ENCODE data around the gene MACROD2.
"Not testable (repeated sequence)": the region's sequence is repeated elsewhere in the genome, so short reads cannot be mapped to it uniquely, and the experiment has no call there.

The MACROD2 gene

DNA sequence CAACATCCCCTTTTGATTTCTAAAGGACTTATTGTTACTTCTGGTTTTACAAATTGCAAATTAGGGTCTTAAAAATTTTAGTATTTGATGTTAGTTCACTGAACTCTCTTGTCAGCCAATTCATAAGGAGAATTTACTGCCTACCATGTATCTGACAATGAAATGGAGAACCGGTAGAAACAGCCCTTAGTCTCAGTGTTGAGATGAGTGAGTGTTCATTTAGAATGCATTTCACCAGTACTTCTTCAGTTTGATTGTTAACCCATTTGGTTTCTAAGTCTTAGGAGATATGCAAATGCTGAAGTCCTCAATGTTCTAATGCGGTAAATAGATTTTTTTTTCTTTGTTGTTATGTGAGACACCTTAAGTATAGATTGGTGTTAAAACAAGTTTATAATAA lies 958.4 kb downstream of the MACROD2 start:
- DNase-seq (ENCODE audit: low spot score), result no peak

DNA sequence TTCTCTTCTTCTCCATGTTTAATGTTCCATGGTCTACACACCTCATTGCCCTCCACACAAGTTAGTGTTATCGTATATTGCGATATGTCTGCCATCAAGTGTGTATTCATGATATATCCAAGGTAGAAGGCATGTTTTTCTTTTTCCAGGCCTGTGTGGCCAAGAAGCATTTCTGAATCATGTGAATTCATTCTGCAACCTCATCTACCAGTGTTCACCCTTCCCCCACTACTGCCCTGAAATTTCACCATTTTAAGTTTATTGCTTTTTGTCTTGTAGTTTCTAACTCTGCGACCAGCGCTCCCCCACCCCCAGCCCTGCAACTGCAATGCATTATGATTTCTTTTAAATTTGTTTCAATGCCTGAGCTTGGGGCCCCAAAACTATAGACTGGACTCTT lies 960.1 kb downstream of the MACROD2 start:
- no peak for DNase-seq (ENCODE audit: low spot score)

DNA sequence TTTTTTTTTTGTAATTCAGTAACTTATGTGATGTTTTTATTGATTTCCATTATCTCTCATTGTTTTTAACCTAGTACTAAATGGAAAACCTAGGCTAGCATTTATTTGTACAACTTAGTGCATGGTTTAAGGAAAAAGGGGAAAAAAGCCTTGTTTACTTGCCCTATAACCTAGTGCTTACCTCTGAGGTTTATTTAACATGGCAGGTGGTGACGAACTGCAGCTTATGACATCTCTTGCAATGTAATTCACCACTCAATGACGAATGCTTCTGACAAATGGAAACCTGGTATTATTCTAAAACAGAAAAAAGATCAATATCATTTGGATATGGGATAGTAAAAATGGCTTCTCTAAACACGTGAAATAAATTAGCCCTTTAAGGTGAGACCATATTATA lies 960.7 kb downstream of the MACROD2 start:
- no peak for DNase-seq (ENCODE audit: low spot score)

DNA sequence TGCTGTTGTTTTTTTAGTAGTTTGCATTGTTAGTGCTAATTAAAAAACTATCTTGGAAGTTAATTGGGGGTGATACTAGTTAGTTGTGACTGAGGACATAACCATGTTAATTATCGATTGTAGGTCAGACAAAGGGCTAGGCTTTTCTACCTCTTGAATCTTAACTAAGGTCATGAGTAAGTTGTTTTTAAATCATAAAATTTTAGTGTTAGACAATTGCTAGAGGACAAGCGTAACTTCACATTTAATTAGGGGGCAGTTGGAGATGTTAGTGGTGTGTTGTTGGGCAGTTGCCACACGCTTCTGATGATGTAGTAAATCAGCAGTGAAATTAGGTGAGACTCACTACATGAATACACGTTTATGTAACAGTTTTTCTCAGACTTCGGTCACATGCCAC lies 961.2 kb downstream of the MACROD2 start:
- DNase-seq (ENCODE audit: low spot score), result no peak

DNA sequence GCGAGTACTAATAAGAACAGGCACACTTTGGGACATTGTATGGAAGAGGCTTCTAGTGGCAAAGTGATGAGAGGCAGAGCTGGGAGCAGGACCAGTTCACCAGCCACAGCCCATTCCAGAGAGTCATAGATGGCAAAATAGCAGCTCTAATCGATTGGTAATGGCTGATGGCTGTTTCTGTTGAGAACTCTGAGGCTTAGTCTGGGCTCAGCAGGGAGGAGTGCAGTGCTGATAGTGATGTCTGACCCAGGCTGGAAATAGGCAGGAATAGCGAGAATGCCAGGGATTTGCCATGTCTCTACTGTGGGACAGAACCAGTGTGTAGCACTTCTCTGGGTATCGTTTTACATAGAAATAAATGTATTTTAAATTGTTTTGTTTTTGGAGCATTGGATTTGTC lies 962.1 kb downstream of the MACROD2 start:
- no peak for DNase-seq (ENCODE audit: low spot score)

DNA sequence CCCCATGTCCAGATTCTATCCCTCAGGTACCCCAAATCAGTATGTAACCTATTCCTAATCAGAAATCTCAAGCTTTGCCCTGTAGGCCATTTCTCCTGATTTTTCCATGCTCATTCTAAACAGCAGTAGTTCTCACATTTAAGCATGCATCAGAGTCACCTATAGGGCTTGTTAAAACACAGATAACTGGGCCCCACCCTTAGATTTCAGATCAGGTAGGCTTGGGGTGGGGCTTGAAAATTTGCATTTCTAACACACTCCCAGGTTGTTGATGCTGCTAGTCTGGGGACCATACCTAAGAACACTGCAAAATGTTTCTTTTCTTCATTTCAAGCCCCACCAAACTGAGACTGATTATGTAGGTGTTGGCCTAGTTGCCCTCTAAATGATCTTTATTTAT lies 963.3 kb downstream of the MACROD2 start:
- DNase-seq (ENCODE audit: low spot score), result no peak

DNA sequence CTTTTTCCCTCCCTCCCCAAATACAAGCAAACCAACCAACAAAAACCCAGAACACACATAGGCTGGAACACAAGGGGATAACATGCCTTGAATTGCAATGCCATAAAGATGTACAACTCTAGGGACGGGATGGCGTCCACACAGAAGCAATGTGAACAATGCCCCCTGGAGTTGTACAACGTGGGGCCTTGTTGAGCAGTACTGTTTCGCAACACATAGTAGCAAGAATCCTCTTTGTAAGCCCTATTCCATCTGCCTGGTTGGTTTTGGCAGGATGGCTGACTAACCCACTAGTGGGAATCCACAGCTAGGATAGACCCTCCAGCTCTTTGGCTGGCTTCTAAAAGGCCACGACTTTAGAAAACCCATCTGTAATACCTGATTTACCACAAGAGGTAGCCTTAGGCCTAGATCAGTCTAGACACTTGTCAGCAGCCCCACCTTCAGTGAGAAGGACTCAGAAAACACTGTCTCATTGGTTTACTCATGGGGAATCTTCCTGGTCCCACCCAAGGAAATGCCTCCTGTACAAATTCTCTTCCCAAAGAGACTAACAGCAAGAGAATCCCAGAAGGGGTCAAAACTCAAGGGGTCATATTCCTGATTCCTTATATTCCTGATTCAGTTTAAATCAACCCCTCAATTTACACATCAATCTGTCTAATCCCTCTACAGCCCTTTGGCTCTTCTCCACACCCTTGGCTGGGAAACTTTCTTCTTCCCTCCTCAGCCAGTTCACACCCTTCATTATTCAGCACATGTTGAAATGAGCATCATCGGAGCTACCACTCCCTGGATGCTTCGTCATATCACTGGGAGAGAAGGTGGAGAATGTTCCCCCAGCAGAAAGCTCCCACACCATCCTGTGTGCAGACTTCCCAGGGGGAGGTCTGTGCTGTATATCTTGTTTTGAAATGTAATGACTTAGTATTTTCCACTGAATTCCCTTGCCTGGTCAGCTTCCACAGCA lies 964.5 kb downstream of the MACROD2 start:
- DNase-seq (ENCODE audit: low spot score), result no peak

DNA sequence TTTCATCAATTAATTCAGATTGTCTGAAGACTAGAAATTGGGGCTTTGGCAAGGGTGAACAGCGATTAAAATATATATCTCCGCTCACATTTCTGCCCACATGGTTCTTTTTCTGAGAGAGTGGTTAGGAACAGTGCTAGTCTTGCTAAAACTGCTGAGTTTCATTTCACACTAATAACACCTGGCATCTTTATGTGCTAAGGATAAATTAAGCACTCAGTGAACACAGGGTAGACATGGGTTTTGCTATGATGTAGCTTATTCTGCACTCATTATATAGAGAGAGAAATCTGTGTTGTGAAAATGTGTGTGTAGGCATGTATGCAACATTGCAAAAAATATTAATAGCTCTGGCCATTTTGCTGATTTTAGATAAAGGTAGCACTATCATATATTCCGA lies 965.5 kb downstream of the MACROD2 start:
- no peak for DNase-seq (ENCODE audit: low spot score)

DNA sequence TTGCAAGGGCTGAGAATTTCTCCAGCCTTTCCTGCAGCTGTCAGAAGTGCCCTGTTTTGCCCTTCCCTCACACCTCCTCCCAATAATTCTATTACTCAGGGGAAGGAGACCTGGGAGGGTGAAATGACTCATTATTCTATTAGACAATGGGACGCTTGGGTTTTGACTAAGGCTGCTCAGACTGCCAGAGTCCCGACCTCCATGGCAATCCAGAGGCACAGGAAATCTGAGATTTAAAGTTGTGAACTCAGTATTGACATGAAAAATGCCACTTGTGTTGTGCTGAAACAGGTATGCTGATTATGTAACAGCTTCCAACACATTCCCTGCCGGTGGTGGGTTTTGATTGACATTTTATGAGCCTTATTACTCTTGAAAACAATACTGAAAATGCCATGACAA lies 967.9 kb downstream of the MACROD2 start:
- DNase-seq (ENCODE audit: low spot score), result no peak

DNA sequence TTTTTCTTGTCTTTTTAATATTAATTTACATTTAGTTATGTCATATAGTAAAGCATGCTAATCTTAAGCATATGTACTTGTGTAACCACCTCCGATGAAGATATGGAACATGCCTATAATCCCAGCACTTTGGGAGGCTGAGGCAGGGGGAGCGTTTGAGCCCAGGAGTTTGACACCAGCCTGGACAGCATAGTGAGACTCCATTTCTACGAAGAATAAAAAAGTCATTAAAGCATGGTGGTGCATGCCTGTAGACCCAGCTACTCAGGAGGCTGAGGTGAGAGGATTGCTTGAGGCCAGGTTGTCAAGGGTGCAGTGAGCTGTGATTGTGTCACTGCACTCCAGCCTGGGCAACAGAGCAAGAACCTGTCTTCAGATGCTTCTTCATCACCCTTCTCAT lies 970.9 kb downstream of the MACROD2 start:
- DNase-seq (ENCODE audit: low spot score), result no peak

DNA sequence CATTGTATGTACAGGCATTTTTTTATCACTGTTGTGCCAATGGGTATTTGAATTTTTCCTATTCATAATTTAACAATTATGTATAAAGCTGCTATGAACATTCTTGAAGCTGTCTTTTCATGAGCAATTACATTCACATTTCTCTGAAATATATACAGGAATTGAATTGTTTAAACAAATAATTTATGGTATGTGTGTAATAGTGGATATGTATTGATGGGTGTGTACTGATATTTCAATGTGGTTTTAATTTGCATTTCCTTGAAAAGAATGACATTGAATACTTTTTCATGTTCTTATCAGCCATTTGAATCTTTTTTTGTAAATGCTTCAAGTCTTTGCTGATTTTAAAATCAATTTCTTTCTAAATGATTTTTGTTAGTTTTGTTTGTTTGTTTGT lies 971.5 kb downstream of the MACROD2 start:
- DNase-seq (ENCODE audit: low spot score), result no peak

DNA sequence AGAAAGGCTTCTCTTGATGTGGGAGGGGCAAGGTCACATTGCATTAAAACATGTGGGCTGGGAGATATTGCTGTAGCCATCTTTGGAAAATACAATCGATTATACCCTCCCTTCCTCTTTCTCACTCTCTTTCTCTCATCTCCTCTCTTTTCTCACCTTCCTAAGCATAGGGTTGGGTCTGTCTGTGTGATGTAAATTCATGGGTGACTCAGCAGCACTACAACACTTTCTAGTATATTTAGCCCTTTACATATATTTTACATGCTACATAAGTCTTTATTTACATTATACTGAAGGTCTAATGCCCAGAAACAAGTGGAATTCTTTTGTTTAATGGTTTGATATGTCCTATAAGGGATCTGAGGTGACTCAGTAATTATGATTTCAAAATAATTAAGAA lies 976.9 kb downstream of the MACROD2 start:
- no peak for DNase-seq (ENCODE audit: low spot score)

DNA sequence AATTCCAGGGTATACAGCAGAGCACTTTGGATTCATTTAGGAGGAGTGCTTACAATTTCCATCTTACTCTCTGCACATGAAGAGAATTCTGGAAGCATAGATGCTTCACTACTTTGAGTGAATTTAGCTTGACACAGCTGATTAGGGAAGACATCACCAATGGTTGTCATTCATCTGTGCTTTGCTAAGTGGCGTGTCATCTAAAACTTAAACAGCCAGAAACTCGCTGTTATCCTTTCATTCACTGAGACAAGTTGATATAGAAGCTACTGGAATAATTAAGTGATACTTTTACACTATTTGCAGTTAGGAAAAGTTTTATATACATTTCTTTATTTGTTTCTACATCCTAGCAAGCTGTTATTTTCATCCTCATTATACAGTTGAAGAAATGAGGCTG lies 977.4 kb downstream of the MACROD2 start:
- DNase-seq (ENCODE audit: low spot score), result no peak

DNA sequence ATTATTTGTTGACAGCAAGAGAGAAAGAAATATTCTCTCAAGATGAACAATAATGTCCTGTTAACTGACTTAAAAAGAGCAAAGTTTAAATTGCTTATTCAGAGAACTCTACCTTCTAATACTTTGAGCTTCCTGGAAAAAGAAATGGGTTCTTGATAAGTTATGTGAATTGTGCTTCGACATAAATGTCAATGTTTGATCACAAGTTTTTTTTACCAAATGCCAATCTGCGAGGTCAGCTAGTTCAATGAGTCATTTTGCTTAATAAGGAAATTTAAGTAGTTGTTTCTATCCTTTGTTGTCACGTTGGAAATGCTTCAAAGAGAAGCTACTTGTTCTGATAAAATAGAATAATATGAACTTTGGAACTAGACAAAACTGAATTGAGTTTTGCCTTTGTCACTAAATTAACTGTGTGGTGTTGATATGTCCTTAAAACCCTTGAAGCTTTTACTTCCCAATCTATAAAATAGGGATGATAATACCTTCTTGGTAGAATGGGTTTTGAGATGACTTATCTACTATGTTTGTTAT lies 984.2 kb downstream of the MACROD2 start:
- DNase-seq (ENCODE audit: low spot score), result no peak

DNA sequence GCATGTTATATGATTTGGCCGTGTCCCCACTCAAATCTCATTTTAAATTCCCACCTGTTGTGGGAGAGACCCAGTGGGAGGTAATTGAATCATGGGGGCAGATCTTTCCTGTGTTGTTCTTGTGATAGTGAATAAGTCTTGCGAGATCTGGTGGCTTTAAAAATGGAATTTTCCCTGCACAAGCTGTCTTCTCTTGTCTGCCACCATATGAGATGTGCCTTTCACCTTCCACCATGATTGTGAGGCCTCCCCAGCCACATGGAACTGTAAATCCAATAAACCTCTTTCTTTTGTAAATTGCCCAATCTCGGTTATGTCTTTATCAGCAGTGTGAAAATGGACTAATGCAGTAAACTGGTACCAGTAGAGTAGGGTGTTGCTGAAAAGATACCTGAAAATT lies 986.2 kb downstream of the MACROD2 start:
- not testable (repeated sequence) for DNase-seq (ENCODE audit: low spot score)

DNA sequence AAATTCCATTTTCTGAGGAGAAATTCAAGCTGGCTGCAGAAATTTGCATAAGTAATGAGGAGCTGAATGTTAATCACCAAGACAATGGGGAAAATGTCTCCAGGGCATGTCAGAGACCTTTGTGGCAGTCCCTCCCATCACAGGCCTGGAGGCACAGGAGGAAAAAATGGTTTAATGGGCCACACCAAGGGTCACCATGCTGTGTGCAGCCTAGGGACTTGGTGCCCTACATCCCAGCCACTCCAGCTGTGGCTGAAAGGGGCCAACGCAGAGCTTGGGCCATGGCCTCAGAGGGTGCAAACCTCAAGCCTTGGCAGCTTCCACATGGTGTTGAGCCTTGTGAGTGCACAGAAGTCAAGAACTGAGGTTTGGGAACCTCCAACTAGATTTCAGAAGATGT lies 987.0 kb downstream of the MACROD2 start:
- not testable (repeated sequence) for DNase-seq (ENCODE audit: low spot score)

DNA sequence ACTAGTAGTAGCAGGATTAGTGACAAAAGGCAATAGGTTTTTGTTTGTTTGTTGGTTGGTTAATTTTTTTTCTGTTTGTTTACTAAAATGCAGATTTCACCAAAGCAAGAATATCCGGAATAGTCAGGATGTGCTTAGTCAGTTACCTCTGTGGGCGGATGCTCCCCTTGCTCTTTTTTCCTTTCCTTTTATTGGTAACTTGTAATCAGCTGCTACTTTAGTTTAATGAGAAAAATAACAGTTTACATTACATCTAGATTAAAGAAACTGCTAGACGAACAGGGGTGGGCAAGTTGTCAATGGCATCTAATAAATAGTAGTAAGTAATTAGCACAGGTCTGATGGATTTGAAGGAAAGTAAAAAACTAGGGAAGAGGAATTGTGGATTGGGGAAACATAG lies 989.0 kb downstream of the MACROD2 start:
- no peak for DNase-seq (ENCODE audit: low spot score)

DNA sequence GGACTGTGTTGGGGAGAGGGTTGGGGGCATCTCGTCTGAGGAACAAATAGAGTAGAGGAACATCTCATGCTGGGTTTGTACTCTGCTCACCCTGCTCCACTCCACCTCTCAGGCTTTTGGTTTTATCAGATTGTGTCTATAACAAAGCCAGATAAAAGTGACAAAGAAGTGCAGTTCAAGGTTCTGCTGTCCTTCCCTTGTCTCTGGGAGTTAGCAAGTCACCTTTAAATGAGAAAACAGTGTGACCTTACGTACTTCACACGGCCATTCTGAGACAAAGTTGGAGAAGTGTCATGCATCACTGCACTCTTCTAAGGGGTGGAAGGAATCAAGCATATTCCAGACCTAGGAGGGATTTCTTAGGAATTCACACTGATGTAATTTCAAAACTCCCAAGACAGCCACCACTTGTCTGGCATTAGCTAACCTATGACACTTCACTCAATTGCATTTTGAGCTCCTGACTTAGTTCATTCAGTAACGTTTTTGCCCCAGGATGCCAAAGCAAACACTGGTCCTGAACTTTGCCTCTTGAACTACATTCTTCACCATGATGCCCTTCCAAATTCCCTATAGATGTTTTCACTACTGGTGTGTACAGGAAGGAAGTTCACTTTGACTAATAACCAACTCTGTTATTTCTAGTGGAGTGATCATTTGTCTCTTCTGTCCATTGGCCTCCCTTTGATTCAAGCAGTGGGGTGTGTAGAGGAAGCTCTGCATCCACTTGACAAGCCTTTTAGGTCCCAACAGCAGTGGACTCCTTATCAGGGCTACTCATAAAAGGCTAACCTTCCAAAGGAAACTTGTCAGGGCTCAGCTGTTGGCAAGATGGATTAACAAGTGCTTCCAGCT lies 989.7 kb downstream of the MACROD2 start:
- DNase-seq (ENCODE audit: low spot score), result no peak

DNA sequence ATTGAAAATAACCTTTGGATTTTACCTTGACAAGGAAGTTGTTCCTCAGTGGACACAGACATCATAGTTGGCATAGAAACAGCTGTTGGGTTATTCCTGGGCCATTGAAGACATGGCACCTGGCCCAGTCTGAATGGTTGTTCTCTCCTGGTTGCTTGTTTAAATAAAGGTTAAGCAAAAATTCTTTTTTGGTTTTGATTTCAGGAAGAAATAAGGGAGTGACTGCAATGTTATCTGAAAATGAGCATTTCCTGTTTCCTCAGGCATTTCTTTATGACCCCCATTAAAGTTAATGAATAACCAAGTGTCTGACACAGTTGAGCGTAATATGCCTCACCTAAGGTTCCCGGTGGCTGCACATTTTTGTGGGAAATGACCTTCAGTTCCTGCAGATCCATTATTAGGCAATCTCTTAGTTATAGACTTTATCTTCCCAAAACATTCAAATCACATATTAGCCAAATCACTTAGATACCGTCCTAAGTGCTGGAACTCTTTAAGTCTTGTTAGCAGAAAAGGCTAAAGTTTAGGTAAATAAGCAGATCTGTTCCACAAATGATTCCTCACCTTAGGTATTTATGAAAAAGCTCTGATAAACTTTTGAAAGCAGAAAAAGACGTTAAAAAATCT lies 990.8 kb downstream of the MACROD2 start:
- DNase-seq (ENCODE audit: low spot score), result no peak

DNA sequence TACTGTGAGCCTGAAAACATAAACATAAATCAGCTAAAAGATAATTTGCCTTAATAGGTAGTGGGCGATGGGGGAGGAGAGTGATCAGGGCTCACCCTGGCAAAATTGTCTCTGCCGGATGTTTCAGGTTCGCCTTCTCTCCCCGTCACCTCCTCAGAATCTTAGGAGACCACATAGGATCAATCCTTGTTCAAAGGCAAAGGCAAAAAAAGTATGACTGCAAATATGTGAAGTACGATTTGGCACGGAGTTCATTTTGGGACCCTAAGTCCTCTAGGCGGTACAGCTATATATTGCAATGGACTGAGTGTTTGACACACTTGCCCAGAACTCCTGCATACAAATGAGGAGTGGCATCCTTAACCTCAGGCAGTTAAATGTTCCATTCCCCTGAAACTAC lies 991.3 kb downstream of the MACROD2 start:
- no peak for DNase-seq (ENCODE audit: low spot score)

DNA sequence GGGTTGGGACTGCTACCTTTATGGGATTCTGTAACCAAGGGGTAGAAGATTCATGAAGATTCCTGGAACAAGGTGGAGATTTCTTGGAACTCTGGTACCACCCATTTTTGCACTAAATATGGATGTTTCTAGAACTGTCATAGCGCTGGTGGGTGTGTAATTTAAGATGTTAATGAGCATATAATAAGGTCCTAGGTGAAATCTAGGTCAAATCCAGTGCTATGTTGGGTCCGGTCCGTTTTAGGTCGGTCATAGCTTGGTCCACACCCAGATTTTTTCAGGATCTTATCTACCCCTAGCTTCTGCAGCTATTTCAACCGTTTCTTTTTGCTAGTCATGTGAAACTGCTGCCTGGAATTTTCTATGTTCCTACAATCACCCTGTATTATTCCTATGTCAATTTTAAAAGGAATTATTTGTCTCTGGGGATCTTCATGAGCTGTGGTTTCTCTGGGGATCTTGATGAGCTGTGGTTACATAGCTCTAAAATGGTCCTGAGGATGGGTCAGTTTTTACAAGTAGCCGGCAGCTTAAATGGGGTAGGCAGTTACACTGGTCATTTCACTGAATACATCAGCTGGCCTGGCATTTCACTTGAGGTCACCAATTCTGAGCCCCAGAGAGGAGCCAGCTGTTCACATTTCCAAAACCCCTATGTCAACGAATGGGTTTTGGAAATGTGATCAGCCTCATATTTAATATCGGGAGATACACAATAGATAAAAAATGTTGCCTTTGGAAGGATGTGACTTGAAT lies 994.4 kb downstream of the MACROD2 start:
- DNase-seq (ENCODE audit: low spot score), result no peak

DNA sequence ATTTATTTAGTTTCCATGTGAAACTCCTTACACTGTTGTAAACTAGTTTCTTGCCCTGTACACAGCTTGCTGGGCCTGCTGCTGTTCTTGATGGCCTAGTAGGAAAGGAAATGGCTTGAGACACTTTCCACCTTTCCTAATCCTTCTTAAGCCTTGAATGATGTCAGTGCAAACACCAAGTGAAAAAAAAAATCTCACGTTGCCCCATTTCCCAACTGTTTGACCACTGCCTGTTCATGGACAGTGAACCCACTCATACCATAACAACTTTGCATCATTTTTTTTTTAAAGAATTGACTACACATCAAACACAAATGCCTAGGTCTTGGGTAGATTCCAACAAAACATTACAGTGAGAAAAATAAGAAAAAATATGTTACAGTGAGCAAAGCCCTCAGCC lies 995.7 kb downstream of the MACROD2 start:
- DNase-seq (ENCODE audit: low spot score), result no peak

Data from germinal center (tissue), 1 donor.